Motor neuron (in vitro differentiated cells): ENCODE results near the gene SPC24. TPM values are rescaled to one million over a fixed set of nuclear protein-coding genes. Genes with fewer than 3 reads are reported as not detected.
"Not testable (repeated sequence)": the region's sequence is repeated elsewhere in the genome, so short reads cannot be mapped to it uniquely, and the experiment has no call there.

Source experiments
- ATAC-seq, 8 experiments: fragments of 200-7000 bp; cut with Tn5 transposase; replicated peaks in 6 of 8; 2 replicates each; pipeline ENCODE4 v1.8.0; 2021; ENCODE audit warnings: mild to moderate bottlenecking in 8 of 8, moderate library complexity in 8 of 8
- H3K27ac ChIP-seq, 2 donors: fragments of 250-450 bp; sonication (Bioruptor Pico); 2 replicates each; pipeline ENCODE4 v1.9.0; 2021; ENCODE audit warnings: antibody characterized with exemption in 2 of 2, mild to moderate bottlenecking in 2 of 2, moderate library complexity in 1 of 2
- H3K4me1 ChIP-seq, 2 donors: fragments of 250-450 bp; sonication (Bioruptor Pico); replicated peaks in 1 of 2; 2 replicates each; pipeline ENCODE4 v1.6.1; 2021; ENCODE audit warnings: antibody characterized with exemption in 2 of 2, mild to moderate bottlenecking in 2 of 2, moderate library complexity in 1 of 2
- H3K4me3 ChIP-seq, 5 donors: fragments of 250-450 bp; sonication (Bioruptor Pico); 2 replicates each; pipeline ENCODE4 v1.9.0; 2021; ENCODE audit warnings: antibody characterized with exemption in 5 of 5, mild to moderate bottlenecking in 5 of 5, moderate library complexity in 4 of 5
- WGBS, 10 experiments: fragments of 450-650 bp; shearing (Covaris generic); methylation state at CpG; one replicate each; pipeline ENCODE4 v1.0.0; 2022; 5-methylcytosine and 5-hydroxymethylcytosine counted together
- in situ Hi-C, 9 experiments: fragments of 400-800 bp; cut with MboI; loops; one replicate each; pipeline ENCODE4 v1.15.0; 2021; ENCODE audit warnings: low sequenced_read_pairs in 9 of 9, low pct_unique_long_range_greater_than_20kb in 2 of 9; ENCODE audit not compliant: unreplicated experiment in 9 of 9
- total RNA-seq, 8 experiments: library from RNA; unstranded; fragments of 300-600 nt; gene quantifications; 2 replicates each; pipeline versions ENCODE4 v1.2.3 to v1.2.4, GENCODE V29; 2022

The SPC24 gene
- total RNA-seq, 8 experiments from 2014 or later = 0.36 to 34.9 (median 2.6) TPM

DNA sequence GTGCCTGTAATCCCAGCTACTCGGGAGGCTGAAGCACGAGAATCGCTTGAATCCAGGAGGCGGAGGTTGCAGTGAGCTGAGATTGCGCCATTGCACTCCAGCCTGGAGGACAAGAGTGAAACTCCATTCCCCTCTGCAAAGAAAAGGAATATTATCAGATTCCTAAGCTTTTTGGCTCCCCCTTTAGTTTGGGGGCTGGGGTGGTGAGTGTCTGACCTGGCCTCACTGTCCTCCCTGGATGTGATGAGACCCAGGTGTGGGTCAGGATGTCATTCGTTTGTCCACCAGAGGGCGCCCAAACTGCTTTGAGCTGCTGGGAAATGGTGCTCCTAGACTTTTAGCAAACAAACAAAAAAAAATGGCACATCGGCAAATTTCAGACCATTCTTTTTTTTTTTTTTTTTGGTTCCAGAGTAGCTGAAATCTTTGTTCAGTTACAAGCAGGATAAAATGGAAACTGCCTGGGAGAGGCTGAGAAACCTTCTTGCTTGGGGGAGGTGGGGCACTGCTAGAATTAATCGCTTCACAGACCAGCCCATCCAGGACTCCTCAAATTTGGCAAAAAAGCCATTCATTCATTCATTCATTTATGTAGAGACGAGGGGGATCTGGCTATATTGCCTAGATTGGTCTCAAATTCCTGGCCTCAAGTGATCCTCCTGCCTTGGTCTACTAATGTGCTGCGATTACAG is 29.4 kb downstream of the SPC24 start:
- Histone ChIP-seq H3K4me1 (no peaks in the 10 kb centered on the region), H3K4me3 (no peak overlapping the region), H3K27ac (no peak overlapping the region)
- ATAC-seq = peak in 7 of 8 experiments; percentile 49 to 81 (median 58)
- in situ Hi-C loops = no loop called here
- 39 to 100% (median 82%) methylated on average over 1 to 6 of the region's 11 CpGs; no CpG with 5 or more reads in 2 of the 10 experiments for WGBS, 10 experiments

- ATAC-seq, in situ Hi-C loops, H3K4me1 ChIP-seq, H3K4me3 ChIP-seq, H3K27ac ChIP-seq: not testable (repeated sequence)
- WGBS, 10 experiments = 95 to 100% (median 100%) methylated on average over 2 of the region's 4 CpGs; no CpG with 5 or more reads in 6 of the 10 experiments
These were observed 31.4 kb downstream of the SPC24 start for GRCh38 chr19:11124157-11124556.

GRCh38 chr19:11123114-11123513 is 32.5 kb downstream of the SPC24 start:
- no peak overlapping the region for H3K27ac ChIP-seq
- 60 to 100% (median 88%) methylated on average over 1 to 4 of the region's 13 CpGs; no CpG with 5 or more reads in 5 of the 10 experiments for WGBS, 10 experiments
- no peaks in the 10 kb centered on the region for H3K4me1 ChIP-seq
- no peak overlapping the region for H3K4me3 ChIP-seq
- in situ Hi-C loops = no loop called here
- ATAC-seq = no peak

DNA sequence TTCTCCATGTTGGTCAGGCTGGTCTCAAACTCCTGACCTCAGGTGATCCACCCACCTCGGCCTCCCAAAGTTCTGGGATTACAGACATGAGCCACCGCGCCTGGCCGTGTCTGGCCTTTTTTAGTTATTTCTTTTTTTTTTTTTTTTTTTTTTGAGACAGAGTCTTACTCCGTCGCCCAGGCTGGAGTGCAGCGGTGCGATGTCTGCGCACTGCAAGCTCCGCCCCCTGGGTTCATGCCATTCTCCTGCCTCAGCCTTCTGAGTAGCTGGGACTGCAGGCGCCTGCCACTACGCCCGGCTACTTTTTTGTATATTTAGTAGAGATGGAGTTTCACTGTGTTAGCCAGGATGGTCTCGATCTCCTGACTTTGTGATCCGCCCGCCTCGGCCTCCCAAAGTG is 33.6 kb downstream of the SPC24 start:
- in situ Hi-C loops, H3K4me3 ChIP-seq, H3K27ac ChIP-seq, ATAC-seq, H3K4me1 ChIP-seq: not testable (repeated sequence)
- 80 to 90% (median 84%) methylated on average over 2 to 8 of the region's 17 CpGs; no CpG with 5 or more reads in 5 of the 10 experiments for WGBS, 10 experiments

DNA sequence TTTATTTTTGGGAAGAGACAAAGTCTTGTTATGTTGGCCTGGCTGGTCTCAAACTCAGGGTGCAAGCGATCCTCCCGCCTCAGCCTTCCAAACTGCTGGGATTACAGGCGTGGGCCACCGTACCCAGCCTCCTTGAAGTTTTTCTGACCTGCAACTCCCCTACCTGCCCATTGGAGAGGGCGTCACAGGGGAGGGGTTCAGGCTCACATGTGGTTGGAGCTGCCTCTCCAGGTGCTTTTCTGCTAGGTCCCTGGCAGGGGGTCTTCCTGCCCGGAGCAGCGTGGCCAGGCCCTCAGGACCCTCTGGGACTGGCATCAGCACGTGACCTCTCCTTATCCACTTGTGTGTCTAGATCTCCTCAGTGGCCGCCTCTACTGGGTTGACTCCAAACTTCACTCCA is 39.1 kb downstream of the SPC24 start:
- in situ Hi-C loops = no loop called here
- H3K4me1 ChIP-seq = no peaks in the 10 kb centered on the region
- H3K4me3 ChIP-seq = no peak overlapping the region
- WGBS, 10 experiments = 67 to 100% (median 97%) methylated on average over 1 to 3 of the region's 9 CpGs; no CpG with 5 or more reads in 4 of the 10 experiments
- no peak overlapping the region for H3K27ac ChIP-seq
- ATAC-seq = peak in 3 of 8 experiments; percentile 14 to 17 (median 17)

- WGBS, 10 experiments = 67 to 100% (median 87%) methylated on average over 1 to 6 of the region's 11 CpGs; no CpG with 5 or more reads in 4 of the 10 experiments
- ATAC-seq = peak in 2 of 8 experiments; percentile 12 to 15
- Histone ChIP-seq H3K27ac (no peak overlapping the region), H3K4me1 (no peaks in the 10 kb centered on the region), H3K4me3 (no peak overlapping the region)
- in situ Hi-C loops = no loop called here
These were observed 39.6 kb downstream of the SPC24 start for GRCh38 chr19:11115895-11116446.

GRCh38 chr19:11115042-11115441 is 40.5 kb downstream of the SPC24 start:
- Histone ChIP-seq H3K4me1 (no peaks in the 10 kb centered on the region), H3K27ac (no peak overlapping the region), H3K4me3 (no peak overlapping the region)
- ATAC-seq = no peak
- WGBS, 10 experiments = 40 to 100% (median 100%) methylated on average over 1 to 5 of the region's 5 CpGs
- in situ Hi-C loops = no loop called here

DNA sequence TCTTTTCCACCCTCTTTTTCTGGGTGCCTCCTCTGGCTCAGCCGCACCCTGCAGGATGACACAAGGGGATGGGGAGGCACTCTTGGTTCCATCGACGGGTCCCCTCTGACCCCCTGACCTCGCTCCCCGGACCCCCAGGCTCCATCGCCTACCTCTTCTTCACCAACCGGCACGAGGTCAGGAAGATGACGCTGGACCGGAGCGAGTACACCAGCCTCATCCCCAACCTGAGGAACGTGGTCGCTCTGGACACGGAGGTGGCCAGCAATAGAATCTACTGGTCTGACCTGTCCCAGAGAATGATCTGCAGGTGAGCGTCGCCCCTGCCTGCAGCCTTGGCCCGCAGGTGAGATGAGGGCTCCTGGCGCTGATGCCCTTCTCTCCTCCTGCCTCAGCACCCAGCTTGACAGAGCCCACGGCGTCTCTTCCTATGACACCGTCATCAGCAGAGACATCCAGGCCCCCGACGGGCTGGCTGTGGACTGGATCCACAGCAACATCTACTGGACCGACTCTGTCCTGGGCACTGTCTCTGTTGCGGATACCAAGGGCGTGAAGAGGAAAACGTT is 42.4 kb downstream of the SPC24 start:
- Histone ChIP-seq H3K4me1 (no peaks in the 10 kb centered on the region), H3K4me3 (no peak overlapping the region), H3K27ac (no peak overlapping the region)
- in situ Hi-C loops = no loop called here
- 60 to 100% (median 95%) methylated on average over 1 to 7 of the region's 27 CpGs; no CpG with 5 or more reads in 3 of the 10 experiments for WGBS, 10 experiments
- peak in 2 of 8 experiments; percentile 6 to 8 for ATAC-seq

- Histone ChIP-seq H3K4me3 (no peak overlapping the region), H3K27ac (no peak overlapping the region), H3K4me1 (no peaks in the 10 kb centered on the region)
- peak in 1 of 8 experiments; percentile 4 for ATAC-seq
- in situ Hi-C loops = no loop called here
- 86 to 100% (median 95%) methylated on average over 1 to 2 of the region's 8 CpGs; no CpG with 5 or more reads in 6 of the 10 experiments for WGBS, 10 experiments
These were observed 43.8 kb downstream of the SPC24 start for GRCh38 chr19:11111771-11112144.

- in situ Hi-C loops = no loop called here
- 76 to 100% (median 87%) methylated on average over 1 to 6 of the region's 15 CpGs; no CpG with 5 or more reads in 4 of the 10 experiments for WGBS, 10 experiments
- peak in 2 of 8 experiments; percentile 2 to 12 for ATAC-seq
- H3K27ac ChIP-seq = no peak overlapping the region
- no peaks in the 10 kb centered on the region for H3K4me1 ChIP-seq
- no peak overlapping the region for H3K4me3 ChIP-seq
These were observed 44.3 kb downstream of the SPC24 start for GRCh38 chr19:11111117-11111770.

DNA sequence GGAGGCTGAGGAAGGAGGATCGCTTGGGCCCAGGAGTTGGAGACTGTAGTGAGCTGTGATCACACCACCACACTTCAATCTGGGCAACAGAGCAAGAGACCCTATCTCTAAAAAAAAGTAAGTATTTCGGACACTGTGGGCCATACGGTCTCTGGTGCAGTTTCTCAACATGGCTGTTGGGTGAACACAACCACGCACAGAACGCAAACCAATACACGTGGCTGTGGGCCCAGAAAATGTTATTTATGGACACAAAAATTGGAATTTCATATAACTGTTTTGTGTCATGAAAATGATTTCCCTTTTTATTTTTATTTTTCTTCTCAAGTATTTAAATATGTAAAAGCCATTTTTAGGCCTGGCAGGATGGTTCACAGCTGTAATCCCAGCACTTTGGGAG is 46.8 kb downstream of the SPC24 start:
- in situ Hi-C loops = no loop called here
- WGBS, 10 experiments = 90 to 100% (median 97%) methylated on average over 1 to 6 of the region's 6 CpGs; no CpG with 5 or more reads in 3 of the 10 experiments
- no peak for ATAC-seq
- Histone ChIP-seq H3K4me3 (no peak overlapping the region), H3K4me1 (no peaks in the 10 kb centered on the region), H3K27ac (no peak overlapping the region)

GRCh38 chr19:11106477-11106876 is 49.1 kb downstream of the SPC24 start:
- in situ Hi-C loops = no loop called here
- Histone ChIP-seq H3K4me1 (no peaks in the 10 kb centered on the region), H3K4me3 (no peak overlapping the region), H3K27ac (no peak overlapping the region)
- ATAC-seq = no peak
- 58 to 100% (median 82%) methylated on average over 1 to 9 of the region's 13 CpGs; no CpG with 5 or more reads in 2 of the 10 experiments for WGBS, 10 experiments
